SU-DHL-6 (cell line): ENCODE results near the gene ZCCHC7.

Experiments used
- H2AFZ ChIP-seq: fragments of 200-600 bp; sonication (generic); 2 replicates; pipeline ENCODE4 v1.6.1; 2014; ENCODE audit warnings: low read depth, mild to moderate bottlenecking, moderate library complexity, mixed read lengths, antibody characterized with exemption, low read length; ENCODE audit not compliant: severe bottlenecking
- H3F3A ChIP-seq: fragments of 200-600 bp; shearing (Covaris generic); 2 replicates; pipeline ENCODE4 v1.6.0; 2016; ENCODE audit warnings: antibody characterized with exemption, mild to moderate bottlenecking; ENCODE audit not compliant: insufficient read depth
- H3K27ac ChIP-seq: fragments of 200-600 bp; sonication (generic); 2 replicates; pipeline ENCODE4 v1.5.1; 2016; ENCODE audit warnings: low read depth, mild to moderate bottlenecking, low read length, moderate library complexity, mixed read lengths
- H3K27me3 ChIP-seq: fragments of 200-600 bp; sonication (generic), shearing (Covaris generic); 2 replicates; pipeline ENCODE4 v1.6.0; 2014; ENCODE audit warnings: mild to moderate bottlenecking, low read length
- H3K36me3 ChIP-seq: fragments of 200-600 bp; sonication (generic); 2 replicates; pipeline ENCODE4 v1.6.1; 2014; ENCODE audit warnings: mild to moderate bottlenecking, low read length, mixed read lengths
- H3K4me2 ChIP-seq: fragments of 300-600, 200-600 bp; shearing (Covaris generic), sonication (generic); 2 replicates; pipeline ENCODE4 v1.6.0; 2014; ENCODE audit warnings: low read length, low read depth, mild to moderate bottlenecking; ENCODE audit not compliant: poor library complexity, severe bottlenecking
- H3K4me3 ChIP-seq: fragments of 200-600 bp; sonication (generic); 2 replicates; pipeline ENCODE4 v1.5.1; 2014; ENCODE audit warnings: antibody characterized with exemption, low read length, mild to moderate bottlenecking, mixed read lengths; ENCODE audit not compliant: insufficient read depth, poor library complexity, severe bottlenecking
- H3K79me2 ChIP-seq: fragments of 200-600 bp; sonication (generic); 2 replicates; pipeline ENCODE4 v1.6.1; 2014; ENCODE audit warnings: mild to moderate bottlenecking, low read length, moderate library complexity; ENCODE audit not compliant: insufficient read depth
- H3K9ac ChIP-seq: fragments of 200-600 bp; sonication (generic); 2 replicates; pipeline ENCODE4 v1.7.0; 2014; ENCODE audit warnings: mild to moderate bottlenecking, low read length
- H3K9me2 ChIP-seq: fragments of 200-600 bp; sonication (generic); replicated peaks from 2 replicates; pipeline ENCODE4 v1.6.1; 2014; ENCODE audit warnings: low read length; ENCODE audit not compliant: insufficient read depth
- H3K9me3 ChIP-seq: fragments of 200-600 bp; sonication (generic); 2 replicates; pipeline ENCODE4 v1.6.1; 2014; ENCODE audit warnings: low read length, mixed read lengths; ENCODE audit not compliant: insufficient read depth
- H4K20me1 ChIP-seq: fragments of 200-600 bp; sonication (generic); 2 replicates; pipeline ENCODE4 v1.6.1; 2014; ENCODE audit warnings: low read depth, mild to moderate bottlenecking, antibody characterized with exemption, low read length, moderate library complexity, mixed read lengths
- EZH2phosphoT487 ChIP-seq: fragments of 200-600 bp; sonication (generic), shearing (Covaris generic); conservative IDR thresholded peaks from 2 replicates; pipeline ENCODE4 v1.6.1; 2018; ENCODE audit warnings: mild to moderate bottlenecking, antibody characterized with exemption, low read length, moderate library complexity, mixed read lengths
- TF ChIP-seq, protein P1 (sequence below): fragments of 200-600 bp; sonication (generic); IDR thresholded peaks from one replicate; pipeline ENCODE4 v1.5.1; 2017; ENCODE audit warnings: antibody characterized with exemption, mild to moderate bottlenecking, low read length, moderate library complexity; ENCODE audit not compliant: insufficient read depth, poor library complexity, severe bottlenecking

ZCCHC7 gene

DNA sequence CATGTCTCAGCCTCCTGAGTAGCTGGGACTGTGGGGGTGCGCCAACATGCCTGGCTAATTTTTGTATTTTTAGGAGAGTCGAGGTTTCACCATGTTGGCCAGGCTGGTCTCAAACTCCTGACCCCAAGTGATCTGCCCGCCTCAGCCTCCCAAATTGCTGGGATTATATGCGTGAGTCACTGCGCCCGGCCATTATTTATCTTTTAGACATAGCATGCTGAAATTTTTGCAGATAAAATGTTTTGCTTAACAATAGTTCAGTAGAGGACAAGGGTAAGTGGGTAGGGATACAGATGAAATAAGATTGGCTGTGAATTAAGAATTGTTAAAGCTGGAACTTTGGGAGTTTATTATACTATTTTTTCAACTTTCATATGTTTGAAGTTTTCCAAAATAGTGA is 151.3 kb downstream of the ZCCHC7 start:
- no peak overlapping the region for H3K4me2 ChIP-seq
- H3K36me3 ChIP-seq = peaks cover 28% of the 10 kb centered on the region
- H3K9me3 ChIP-seq = no peaks in the 10 kb centered on the region
- H3K27ac ChIP-seq = peak overlapping the region; percentile 8; the same call in 1 of the 2 replicates
- H3K4me3 ChIP-seq = no peak overlapping the region
- H3K9me2 ChIP-seq = no peaks in the 10 kb centered on the region
- H3K27me3 ChIP-seq = no peaks in the 10 kb centered on the region
- H4K20me1 ChIP-seq = no peaks in the 10 kb centered on the region; the same call in 1 of the 2 replicates
- H3K9ac ChIP-seq = no peak overlapping the region
- H3K79me2 ChIP-seq = peaks cover 100% of the 10 kb centered on the region
- no peak overlapping the region for H2AFZ ChIP-seq
- peaks cover 61% of the 10 kb centered on the region for H3F3A ChIP-seq
- TF ChIP-seq, protein P1, sequence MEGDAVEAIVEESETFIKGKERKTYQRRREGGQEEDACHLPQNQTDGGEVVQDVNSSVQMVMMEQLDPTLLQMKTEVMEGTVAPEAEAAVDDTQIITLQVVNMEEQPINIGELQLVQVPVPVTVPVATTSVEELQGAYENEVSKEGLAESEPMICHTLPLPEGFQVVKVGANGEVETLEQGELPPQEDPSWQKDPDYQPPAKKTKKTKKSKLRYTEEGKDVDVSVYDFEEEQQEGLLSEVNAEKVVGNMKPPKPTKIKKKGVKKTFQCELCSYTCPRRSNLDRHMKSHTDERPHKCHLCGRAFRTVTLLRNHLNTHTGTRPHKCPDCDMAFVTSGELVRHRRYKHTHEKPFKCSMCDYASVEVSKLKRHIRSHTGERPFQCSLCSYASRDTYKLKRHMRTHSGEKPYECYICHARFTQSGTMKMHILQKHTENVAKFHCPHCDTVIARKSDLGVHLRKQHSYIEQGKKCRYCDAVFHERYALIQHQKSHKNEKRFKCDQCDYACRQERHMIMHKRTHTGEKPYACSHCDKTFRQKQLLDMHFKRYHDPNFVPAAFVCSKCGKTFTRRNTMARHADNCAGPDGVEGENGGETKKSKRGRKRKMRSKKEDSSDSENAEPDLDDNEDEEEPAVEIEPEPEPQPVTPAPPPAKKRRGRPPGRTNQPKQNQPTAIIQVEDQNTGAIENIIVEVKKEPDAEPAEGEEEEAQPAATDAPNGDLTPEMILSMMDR = no peak
- TF ChIP-seq EZH2phosphoT487 = no peak

DNA sequence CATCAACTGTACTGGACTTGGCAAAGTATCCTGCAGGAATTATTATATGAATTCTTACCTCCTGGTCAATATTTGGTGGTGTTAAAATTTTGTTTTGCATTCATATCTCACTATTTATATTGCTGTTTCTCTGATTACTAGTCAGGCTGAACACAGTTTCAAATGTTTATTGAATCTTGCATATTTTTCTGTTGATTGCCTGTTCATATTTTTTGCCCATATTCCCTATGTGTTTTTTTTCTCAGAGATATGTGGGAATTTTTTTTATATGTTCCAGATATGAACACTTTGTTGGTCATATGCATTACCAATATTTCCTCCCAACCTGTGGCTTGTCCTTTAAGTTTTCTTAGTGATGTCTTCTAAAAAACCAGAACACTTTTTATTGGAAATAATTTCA is 153.2 kb downstream of the ZCCHC7 start:
- Histone ChIP-seq H3K79me2 (peaks cover 100% of the 10 kb centered on the region), H2AFZ (no peak overlapping the region), H3K36me3 (peaks cover 40% of the 10 kb centered on the region), H3K9me3 (no peaks in the 10 kb centered on the region), H3K27me3 (no peaks in the 10 kb centered on the region), H3K4me3 (no peak overlapping the region), H3K9me2 (no peaks in the 10 kb centered on the region), H3K9ac (no peak overlapping the region), H4K20me1 (no peaks in the 10 kb centered on the region; the same call in 1 of the 2 replicates), H3K27ac (0 out of 2 replicates have a peak overlapping the region, but pooled peaks have one; percentile 11), H3K4me2 (no peak overlapping the region), H3F3A (peaks cover 76% of the 10 kb centered on the region)
- TF ChIP-seq, protein P1 = no peak
- TF ChIP-seq EZH2phosphoT487 = no peak

DNA sequence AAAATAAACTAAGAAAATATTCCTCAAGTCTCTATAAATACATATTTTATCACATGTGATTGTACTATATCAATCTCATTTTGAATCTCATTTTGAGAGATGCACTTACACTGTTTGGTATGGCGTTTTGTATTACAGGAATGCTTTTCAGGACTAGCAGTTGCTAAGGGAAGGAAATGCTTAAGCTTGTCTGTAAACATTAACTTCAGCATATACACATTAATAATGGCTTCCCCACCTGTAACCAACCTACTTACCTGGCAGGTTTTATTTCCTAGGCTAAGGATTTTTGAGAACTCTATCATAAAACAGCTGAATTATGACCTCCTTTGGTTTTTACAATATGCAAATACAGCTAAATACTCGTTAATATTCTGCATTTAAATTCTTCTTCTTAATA is 161.2 kb downstream of the ZCCHC7 start:
- Histone ChIP-seq H2AFZ (no peak overlapping the region), H3K27me3 (no peaks in the 10 kb centered on the region), H3K4me2 (peak overlapping the region; percentile 87), H3K27ac (peak overlapping the region; percentile 94), H3F3A (peaks cover 96% of the 10 kb centered on the region), H3K4me3 (peak overlapping the region; percentile 22), H3K9me3 (no peaks in the 10 kb centered on the region), H3K79me2 (peaks cover 100% of the 10 kb centered on the region), H3K36me3 (peaks cover 14% of the 10 kb centered on the region), H3K9me2 (no peaks in the 10 kb centered on the region), H3K9ac (peak overlapping the region; percentile 53), H4K20me1 (no peaks in the 10 kb centered on the region; the same call in 1 of the 2 replicates)
- TF ChIP-seq, protein P1 = no peak
- no peak for TF ChIP-seq EZH2phosphoT487
